Adrenal gland (tissue), 12 donors: ENCODE results near the gene RTKN2. TPM values are rescaled to one million over a fixed set of nuclear protein-coding genes. Genes with fewer than 3 reads are reported as not detected.

Source experiments
- DNase-seq, 7 donors: peaks; one replicate each; pipeline ENCODE4 v3.0.0-alpha.2; 2019 to 2020
- H3K27ac ChIP-seq, 5 donors: fragments of 200-600 bp; sonication (generic) in 4 of 5; 1 replicate in 3 of 5; 2 replicates in 2 of 5; pipeline versions ENCODE4 v1.5.1 to v1.8.0; 2016 to 2020; ENCODE audit warnings: mild to moderate bottlenecking in 1 of 5
- H3K27me3 ChIP-seq: fragments of 200-600 bp; 2 replicates; pipeline ENCODE4 v1.8.0; 2021
- H3K36me3 ChIP-seq, 2 donors: fragments of 200-600 bp; replicated peaks in 1 of 2; 1 replicate in 1 of 2; 2 replicates in 1 of 2; pipeline versions ENCODE4 v1.5.1 to v1.8.0; 2018 to 2022
- H3K4me1 ChIP-seq, 2 donors: fragments of 200-600 bp; replicated peaks in 1 of 2; 1 replicate in 1 of 2; 2 replicates in 1 of 2; pipeline versions ENCODE4 v1.5.1 to v1.8.0; 2018 to 2021
- H3K4me3 ChIP-seq, 4 donors: fragments of 200-600 bp; sonication (generic) in 3 of 4; one replicate each; pipeline ENCODE4 v1.5.1; 2016 to 2018
- H3K9me3 ChIP-seq, 3 donors: fragments of 200-600 bp; sonication (generic) in 1 of 3; replicated peaks in 1 of 3; 1 replicate in 2 of 3; 2 replicates in 1 of 3; pipeline versions ENCODE4 v1.5.1 to v1.8.0; 2016 to 2021
- CTCF ChIP-seq, 6 experiments: fragments of 450-650 bp in 4 of 6; fragments of 200-600 bp in 2 of 6; sonication (generic) in 1 of 6; IDR thresholded peaks; 1 replicate in 5 of 6; 2 replicates in 1 of 6; pipeline versions ENCODE4 v1.5.1 to v1.8.0; 2016 to 2021; ENCODE audit warnings: antibody characterized with exemption in 6 of 6, mild to moderate bottlenecking in 2 of 6, moderate library complexity in 1 of 6
- POLR2A ChIP-seq, 2 donors: fragments of 450-650 bp; IDR thresholded peaks; one replicate each; pipeline ENCODE4 v1.6.1; 2017; ENCODE audit warnings: antibody characterized with exemption in 2 of 2, mild to moderate bottlenecking in 2 of 2, moderate library complexity in 1 of 2
- WGBS, 4 donors: extraction: QIAGEN DNeasy Blood & Tissue Kit in 2 of 4; methylation state at CpG; one replicate each; pipeline versions ENCODE4 v1.1.5 to v1.1.7; 2013 to 2017; 5-methylcytosine and 5-hydroxymethylcytosine counted together
- intact Hi-C, 2 donors: fragments of 100-400 bp; cut with DNase I; formaldehyde crosslinking; loops; one replicate each; pipeline versions ENCODE4 v1.14.1 to v1.15.0; 2022 to 2023
- polyA plus RNA-seq, 3 donors: library from polyadenylated mRNA; stranded (reverse); fragments of 200-250 nt in 2 of 3; fragments of 350-450 nt in 1 of 3; fragmentation: Illumina TruSeq in 1 of 3; extraction: RNeasy Lipid Tissue Mini Kit (QIAGEN cat#74804) in 1 of 3; gene quantifications; one replicate each; pipeline ENCODE4 v1.2.3, GENCODE V29; 2013 to 2014
- total RNA-seq, 9 donors: library from RNA; depleted of rRNA in 4 of 9; stranded (reverse); fragments of >200 nt in 4 of 9; fragments of 120-200 nt in 1 of 9; fragmentation: NEBNext Ultra II Directional in 1 of 9; extraction: Animal tissue kit (Norgen Biotek cat#: 25700) in 1 of 9; gene quantifications; one replicate each; pipeline versions ENCODE4 v1.1.0 to v1.2.4, GENCODE V29; 2013 to 2023
- donor health status: healthy with polysubstance abuse.
- donor health status: Bipolar disorder and iron deficiency.
- donor health status: DM: yes; HTN: yes; CAD: no.
- donor health status: DM: no; HTN: no; CAD: no.
- donor health status: DM: no; HTN: no; CAD: no.
- donor health status: DM: yes; HTN: yes; CAD: no.

The RTKN2 gene
- total and polyA plus RNA-seq, 12 donors, result 0.07 to 3.4 (median 0.09) TPM; not detected in 4

GRCh38 chr10:62183857-62184795 lies 84.5 kb downstream of the RTKN2 start:
- Histone ChIP-seq H3K27ac (no peak overlapping the region), H3K36me3 (no peaks in the 10 kb centered on the region), H3K27me3 (no peaks in the 10 kb centered on the region), H3K4me3 (no peak overlapping the region), H3K9me3 (no peaks in the 10 kb centered on the region), H3K4me1 (peaks cover 0 to 7% of the 10 kb centered on the region in 2 donors)
- intact Hi-C loops, result no loop called here
- WGBS, 4 donors, result 91 to 97% (median 92%) methylated on average over 5 of the region's 5 CpGs
- TF ChIP-seq CTCF (IDR thresholded peaks at IDR 0.05) (no peak), POLR2A (IDR thresholded peaks at IDR 0.05) (no peak)
- no peak for DNase-seq

- Histone ChIP-seq H3K27me3 (no peaks in the 10 kb centered on the region), H3K4me1 (peaks cover 0 to 7% of the 10 kb centered on the region in 2 donors), H3K27ac (no peak overlapping the region), H3K9me3 (no peaks in the 10 kb centered on the region), H3K4me3 (no peak overlapping the region), H3K36me3 (no peaks in the 10 kb centered on the region)
- TF ChIP-seq POLR2A (IDR thresholded peaks at IDR 0.05) (no peak), CTCF (IDR thresholded peaks at IDR 0.05) (no peak)
- intact Hi-C loops, result no loop called here
- no peak for DNase-seq
- whole genome bisulfite sequencing, 4 donors, result 75 to 81% (median 78%) methylated on average over 3 of the region's 3 CpGs
These were observed 85.2 kb downstream of the RTKN2 start for GRCh38 chr10:62183442-62183841.

- intact Hi-C loops, result no loop called here
- Histone ChIP-seq H3K9me3 (no peaks in the 10 kb centered on the region), H3K4me3 (no peak overlapping the region), H3K27ac (no peak overlapping the region), H3K4me1 (peaks cover 0 to 7% of the 10 kb centered on the region in 2 donors), H3K27me3 (no peaks in the 10 kb centered on the region), H3K36me3 (no peaks in the 10 kb centered on the region)
- TF ChIP-seq CTCF (IDR thresholded peaks at IDR 0.05) (no peak), POLR2A (IDR thresholded peaks at IDR 0.05) (no peak)
- 93 to 97% (median 94%) methylated on average over 4 of the region's 4 CpGs for WGBS, 4 donors
- DNase-seq, result no peak
These were observed 86.0 kb downstream of the RTKN2 start for GRCh38 chr10:62182595-62182994.

- Histone ChIP-seq H3K36me3 (no peaks in the 10 kb centered on the region), H3K9me3 (no peaks in the 10 kb centered on the region), H3K4me1 (peaks cover 0 to 4% of the 10 kb centered on the region in 2 donors), H3K27me3 (no peaks in the 10 kb centered on the region), H3K27ac (no peak overlapping the region), H3K4me3 (no peak overlapping the region)
- intact Hi-C loops, result no loop called here
- DNase-seq, result no peak
- WGBS, 4 donors, result 70 to 85% (median 79%) methylated on average over 2 of the region's 2 CpGs
- no peak for TF ChIP-seq CTCF (IDR thresholded peaks at IDR 0.05)
- TF ChIP-seq POLR2A (IDR thresholded peaks at IDR 0.05), result no peak
These were observed 86.5 kb downstream of the RTKN2 start for GRCh38 chr10:62182171-62182570.
